Mesothelial cell of epicardium (in vitro differentiated cells): ENCODE data around the gene CSN2. TPM values are rescaled to one million over a fixed set of nuclear protein-coding genes. Genes with fewer than 3 reads are reported as not detected.

Experiments used
- DNase-seq, 2 experiments: peaks; one replicate each; pipeline ENCODE4 v3.0.0; 2021; ENCODE audit warnings: low spot score in 2 of 2; ENCODE audit not compliant: unreplicated experiment in 2 of 2
- H3K27ac Mint-ChIP-seq: 2 replicates; pipeline ENCODE4 v1.8.0; 2021; ENCODE audit warnings: mixed read lengths
- H3K27me3 Mint-ChIP-seq: 2 replicates; pipeline ENCODE4 v1.8.0; 2021; ENCODE audit warnings: low read depth, mixed read lengths
- H3K36me3 Mint-ChIP-seq: 2 replicates; pipeline ENCODE4 v1.8.0; 2021; ENCODE audit warnings: mixed read lengths
- H3K4me1 Mint-ChIP-seq: 2 replicates; pipeline ENCODE4 v1.8.0; 2021; ENCODE audit warnings: mixed read lengths
- H3K4me3 Mint-ChIP-seq: 2 replicates; pipeline ENCODE4 v1.8.0; 2021; ENCODE audit warnings: mild to moderate bottlenecking, moderate library complexity, mixed read lengths
- H3K9me3 Mint-ChIP-seq: 2 replicates; pipeline ENCODE4 v1.8.0; 2021; ENCODE audit warnings: mixed read lengths
- CTCF ChIP-seq: fragments of 200-600 bp; sonication (generic); IDR thresholded peaks from one replicate; pipeline ENCODE4 v1.5.0; 2021; ENCODE audit warnings: antibody characterized with exemption; ENCODE audit not compliant: unreplicated experiment
- total RNA-seq: library from RNA; stranded (reverse); gene quantifications from 3 replicates; pipeline ENCODE4 v1.2.1, GENCODE V29; 2021

Gene CSN2, protein sequence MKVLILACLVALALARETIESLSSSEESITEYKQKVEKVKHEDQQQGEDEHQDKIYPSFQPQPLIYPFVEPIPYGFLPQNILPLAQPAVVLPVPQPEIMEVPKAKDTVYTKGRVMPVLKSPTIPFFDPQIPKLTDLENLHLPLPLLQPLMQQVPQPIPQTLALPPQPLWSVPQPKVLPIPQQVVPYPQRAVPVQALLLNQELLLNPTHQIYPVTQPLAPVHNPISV
- total RNA-seq, result not detected in 3 replicates

GRCh38 chr4:69965628-69966027, at the start of gene CSN2:
Gene CSN2 (minus strand): TSS chr4:69965728. CDS start chr4:69960995, 4,733 bp downstream.
- Mint-ChIP-seq H3K27me3 (no peaks in the 10 kb centered on the region), H3K4me3 (no peak within 1 kb of the TSS), H3K36me3 (no peaks in the 10 kb centered on the region), H3K9me3 (peaks cover 5% of the 10 kb centered on the region), H3K4me1 (no peaks in the 10 kb centered on the region), H3K27ac (no peak within 1 kb of the TSS)
- no peak for TF ChIP-seq CTCF
- no peak for DNase-seq

DNA sequence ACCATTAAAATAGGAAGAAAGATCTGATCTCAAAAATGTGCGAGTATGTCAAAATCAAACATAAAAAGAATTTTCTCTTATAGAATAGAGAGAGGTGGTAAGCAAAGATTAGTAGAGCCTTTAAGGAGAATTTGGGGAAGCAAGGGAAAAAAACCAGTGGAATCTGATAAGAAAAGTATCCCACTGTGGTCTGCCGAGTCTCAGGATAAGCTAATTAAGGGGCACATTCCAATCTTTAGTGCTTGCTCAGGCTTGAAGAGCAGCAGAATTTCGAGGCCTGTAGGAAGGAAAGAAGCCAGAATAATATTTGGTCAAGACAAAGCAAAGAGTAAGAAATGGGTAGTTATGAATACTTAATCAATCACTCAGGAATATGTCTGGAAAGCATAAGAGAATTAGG, 43.2 kb upstream of the CSN2 start:
- Mint-ChIP-seq H3K9me3 (peaks cover 23% of the 10 kb centered on the region), H3K4me3 (no peak overlapping the region), H3K36me3 (no peaks in the 10 kb centered on the region), H3K27me3 (no peaks in the 10 kb centered on the region), H3K4me1 (no peaks in the 10 kb centered on the region), H3K27ac (no peak overlapping the region)
- DNase-seq, result no peak
- no peak for TF ChIP-seq CTCF

DNA sequence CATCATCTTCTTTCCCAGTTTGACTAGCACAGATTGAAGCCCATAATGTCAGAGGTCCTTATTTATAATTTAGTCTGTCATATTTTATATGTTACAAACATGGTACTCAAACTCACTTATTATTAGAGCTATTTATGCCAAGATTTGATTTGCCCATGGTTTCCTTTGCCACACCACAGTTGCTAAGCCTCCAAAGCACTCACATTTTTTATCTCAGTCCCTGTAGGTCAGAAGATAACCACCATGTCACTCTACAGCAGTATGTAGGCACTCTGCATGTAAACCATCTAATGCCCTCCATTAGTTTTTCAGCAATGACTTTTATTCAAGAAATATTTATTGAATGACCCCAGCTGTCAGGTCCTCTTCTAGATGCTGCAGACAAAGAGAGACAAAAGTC, 37.0 kb upstream of the CSN2 start:
- no peak overlapping the region for H3K4me3 Mint-ChIP-seq
- H3K4me1 Mint-ChIP-seq, result no peaks in the 10 kb centered on the region
- no peak for TF ChIP-seq CTCF
- no peaks in the 10 kb centered on the region for H3K36me3 Mint-ChIP-seq
- no peaks in the 10 kb centered on the region for H3K27me3 Mint-ChIP-seq
- no peaks in the 10 kb centered on the region for H3K9me3 Mint-ChIP-seq
- H3K27ac Mint-ChIP-seq, result no peak overlapping the region
- DNase-seq, result no peak

- TF ChIP-seq CTCF, result no peak
- H3K27ac Mint-ChIP-seq, result no peak overlapping the region
Measured at GRCh38 chr4:70000711-70001110, 35.2 kb upstream of the CSN2 start.

DNA sequence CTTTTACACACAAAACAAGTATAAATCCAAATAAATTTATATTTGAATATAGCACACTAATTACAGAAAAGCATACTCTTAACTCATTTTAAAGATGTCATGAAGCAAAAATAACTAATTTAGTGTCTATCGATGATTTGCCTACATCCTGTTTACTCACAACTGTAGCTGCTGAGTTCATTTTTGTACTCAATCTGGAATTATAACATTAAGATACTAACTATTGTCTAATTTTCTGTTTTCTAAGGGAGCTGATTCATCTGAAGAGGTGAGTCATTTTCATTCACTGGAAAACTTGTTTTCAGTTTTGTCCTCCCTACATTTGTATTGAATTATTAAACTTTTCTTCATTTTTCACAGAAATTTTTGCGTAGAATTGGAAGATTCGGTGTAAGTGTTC, 33.9 kb upstream of the CSN2 start:
- Mint-ChIP-seq H3K4me3 (no peak overlapping the region), H3K27ac (no peak overlapping the region), H3K9me3 (no peaks in the 10 kb centered on the region), H3K36me3 (no peaks in the 10 kb centered on the region), H3K4me1 (no peaks in the 10 kb centered on the region), H3K27me3 (no peaks in the 10 kb centered on the region)
- DNase-seq, result no peak
- TF ChIP-seq CTCF, result no peak

More at GRCh38 chr4:70000711-70001110, 35.2 kb upstream of the CSN2 start:
- Mint-ChIP-seq H3K4me1 (no peaks in the 10 kb centered on the region), H3K27me3 (no peaks in the 10 kb centered on the region), H3K9me3 (no peaks in the 10 kb centered on the region), H3K4me3 (no peak overlapping the region), H3K36me3 (no peaks in the 10 kb centered on the region)
- DNase-seq, result no peak

GRCh38 chr4:69995526-69996016, 30.0 kb upstream of the CSN2 start, which contains the start of gene STATH:
Gene STATH (plus strand): TSS chr4:69995966. CDS start chr4:69998438, 2,472 bp downstream.
- H3K4me1 Mint-ChIP-seq, result no peaks in the 10 kb centered on the region
- H3K27ac Mint-ChIP-seq, result no peak within 1 kb of the TSS
- no peaks in the 10 kb centered on the region for H3K27me3 Mint-ChIP-seq
- DNase-seq, result no peak
- no peak for TF ChIP-seq CTCF
- H3K36me3 Mint-ChIP-seq, result no peaks in the 10 kb centered on the region
- no peak within 1 kb of the TSS for H3K4me3 Mint-ChIP-seq
- H3K9me3 Mint-ChIP-seq, result no peaks in the 10 kb centered on the region
